ENCODE measurements around the gene MESD.
"Not testable (repeated sequence)": the region's sequence is repeated elsewhere in the genome, so short reads cannot be mapped to it uniquely, and the experiment has no call there.

MESD gene

GRCh38 chr15:80972276-80972675 lies 17.3 kb downstream of the MESD start:
- peak in 1 of 42 donors; percentile 26 for DNase-seq
- intact Hi-C loops (cut with DNase I), result loop anchor here (10.0 kb wide), 2 partner anchors 197 to 517 kb away; partner anchors contain the start of gene CEMIP

GRCh38 chr15:80971143-80971542 lies 18.5 kb downstream of the MESD start:
- DNase-seq, result no peak
- intact Hi-C loops (cut with DNase I), result loop anchor here (10.0 kb wide), 2 partner anchors 196 to 516 kb away; partner anchors contain the start of gene CEMIP

- peak in 1 of 42 donors; percentile 22 for DNase-seq
- intact Hi-C loops (cut with DNase I), result loop anchor here (10.0 kb wide), 2 partner anchors 196 to 516 kb away; partner anchors contain the start of gene CEMIP
These were observed 19.0 kb downstream of the MESD start for GRCh38 chr15:80970658-80971057.

- peak; percentile 28 to 89 (median 75) for DNase-seq
- intact Hi-C loops (cut with DNase I), result loop anchor here (10.0 kb wide), 2 partner anchors 195 to 515 kb away; partner anchors contain the start of gene CEMIP
These were observed 19.5 kb downstream of the MESD start for GRCh38 chr15:80970018-80970657.

GRCh38 chr15:80969316-80969715 lies 20.3 kb downstream of the MESD start:
- peak in 1 of 42 donors; percentile 30 for DNase-seq

GRCh38 chr15:80967991-80968510 lies 21.6 kb downstream of the MESD start:
- intact Hi-C loops (cut with DNase I), result no loop called here
- peak in 2 of 42 donors; percentile 22 to 34 for DNase-seq

More at GRCh38 chr15:80969316-80969715, 20.3 kb downstream of the MESD start:
- intact Hi-C loops (cut with DNase I), result no loop called here

- peak in 1 of 42 donors; percentile 27 for DNase-seq
- intact Hi-C loops (cut with DNase I), result no loop called here
These were observed 22.2 kb downstream of the MESD start for GRCh38 chr15:80967451-80967850.

GRCh38 chr15:80966431-80967197 lies 23.0 kb downstream of the MESD start:
- intact Hi-C loops (cut with DNase I), result no loop called here
- DNase-seq, result peak in 2 of 42 donors; percentile 4 to 23

- DNase-seq; intact Hi-C loops (cut with DNase I): not testable (repeated sequence)
These were observed 24.2 kb downstream of the MESD start for GRCh38 chr15:80965454-80965853.

GRCh38 chr15:80958818-80959495 lies 30.7 kb downstream of the MESD start:
- peak in 3 of 42 donors; percentile 15 to 24 (median 22) for DNase-seq
- intact Hi-C loops (cut with DNase I), result no loop called here

GRCh38 chr15:80957976-80958375 lies 31.6 kb downstream of the MESD start:
- intact Hi-C loops (cut with DNase I), result no loop called here
- DNase-seq, result peak in 4 of 42 donors; percentile 24 to 55 (median 42)

- peak in 29 of 42 donors; percentile 24 to 85 (median 48) for DNase-seq
- intact Hi-C loops (cut with DNase I), result no loop called here
These were observed 32.1 kb downstream of the MESD start for GRCh38 chr15:80957556-80957955.

GRCh38 chr15:80955571-80956452 lies 33.8 kb downstream of the MESD start:
- DNase-seq, result peak in 39 of 42 donors; percentile 8 to 81 (median 53)
- intact Hi-C loops (cut with DNase I), result not testable (repeated sequence)

- DNase-seq, result peak in 3 of 42 donors; percentile 18 to 34 (median 28)
- intact Hi-C loops (cut with DNase I), result no loop called here
These were observed 35.5 kb downstream of the MESD start for GRCh38 chr15:80953953-80954778.

GRCh38 chr15:80953001-80953952 lies 36.3 kb downstream of the MESD start:
- DNase-seq, result peak in 3 of 42 donors; percentile 22 to 36 (median 28)
- intact Hi-C loops (cut with DNase I), result no loop called here

- DNase-seq, result peak in 2 of 42 donors; percentile 21 to 26
- intact Hi-C loops (cut with DNase I), result no loop called here
These were observed 37.7 kb downstream of the MESD start for GRCh38 chr15:80951941-80952340.
